Measurements from ENCODE around the gene CPEB1. TPM values are rescaled to one million over a fixed set of nuclear protein-coding genes. Genes with fewer than 3 reads are reported as not detected.

The CPEB1 gene
- total and polyA plus RNA-seq, 7 experiments from 2014 or later, result 0.07 to 1.0 (median 0.35) TPM; not detected in 1

DNA sequence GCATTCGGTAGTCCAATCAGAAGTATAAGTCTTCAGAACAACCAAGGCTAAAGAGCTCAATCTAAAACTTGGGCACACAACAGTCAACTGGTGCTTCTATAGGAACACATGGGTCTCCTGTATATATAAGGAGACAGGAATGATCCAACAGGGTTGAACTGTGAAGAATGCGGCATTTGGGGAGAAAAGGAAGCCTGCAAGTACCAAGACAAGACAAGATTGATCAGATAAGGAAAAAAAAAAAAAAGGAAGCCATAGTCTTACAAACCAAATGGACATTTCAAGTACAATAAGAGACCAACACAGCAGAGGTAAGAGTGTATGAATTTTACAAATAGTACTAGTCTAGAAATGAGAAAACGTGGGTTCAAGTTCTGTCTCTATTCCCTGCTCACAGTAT lies 6.5 kb downstream of the CPEB1 start:
- no peaks in the 10 kb centered on the region for H3K4me1 ChIP-seq (ENCODE audit: control insufficient read depth in 2 of 2, insufficient read depth in 2 of 2, low read length in 2 of 2)
- peaks cover 62 to 76% (median 74%) of the 10 kb centered on the region in 5 donors for H3K27me3 Mint-ChIP-seq
- H3K9me3 ChIP-seq (ENCODE audit: control insufficient read depth in 2 of 3, low read length in 3 of 3), result no peaks in the 10 kb centered on the region
- intact Hi-C loops (cut with micrococcal nuclease), result loop anchor here in 1 of 2 donors (10.0 kb wide), 1 partner anchor 96 kb away; the partner anchor contains the start of gene RPS17
- H3K36me3 Mint-ChIP-seq, result no peaks in the 10 kb centered on the region
- H3K4me3 Mint-ChIP-seq, result no peak overlapping the region
- no peak overlapping the region for H3K27ac Mint-ChIP-seq
- H3K9me3 Mint-ChIP-seq, result no peaks in the 10 kb centered on the region
- no peaks in the 10 kb centered on the region for H3K4me1 Mint-ChIP-seq
- ChIA-PET CTCF (no interaction called here), POLR2A (no interaction called here)
- ATAC-seq (no peak), DNase-seq (no peak)
- no peaks in the 10 kb centered on the region for H3K36me3 ChIP-seq (ENCODE audit: control insufficient read depth in 2 of 3, insufficient read depth in 3 of 3, low read length in 3 of 3)
- H3K27me3 ChIP-seq (ENCODE audit: control insufficient read depth in 2 of 2, insufficient read depth in 2 of 2, low read length in 2 of 2), result peaks cover 5 to 15% of the 10 kb centered on the region in 2 donors
- no peak overlapping the region for H3K4me3 ChIP-seq (ENCODE audit: low read length)
- H3K27ac ChIP-seq (ENCODE audit: low read depth, low read length), result no peak overlapping the region

DNA sequence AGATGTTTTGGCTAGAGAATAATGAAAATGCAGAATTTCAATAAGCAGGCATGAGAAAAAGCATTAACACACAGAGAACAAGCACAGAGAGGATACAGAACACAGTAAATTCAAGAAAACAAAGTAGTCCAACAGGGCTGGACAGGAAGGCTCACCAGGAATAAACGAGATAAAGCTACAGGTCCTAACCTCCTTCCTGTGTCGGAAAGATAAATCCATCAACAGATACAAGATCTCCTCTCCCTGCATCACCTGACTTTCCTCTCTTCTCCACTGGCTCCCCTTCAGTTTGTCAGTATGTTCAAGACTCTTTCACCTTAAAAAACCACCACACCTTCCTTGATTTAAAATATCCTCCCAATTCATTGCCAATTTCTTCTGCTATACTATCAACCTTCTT lies 11.4 kb downstream of the CPEB1 start:
- Histone ChIP-seq H3K27ac (ENCODE audit: low read depth, low read length) (no peak overlapping the region), H3K36me3 (ENCODE audit: control insufficient read depth in 2 of 3, insufficient read depth in 3 of 3, low read length in 3 of 3) (no peaks in the 10 kb centered on the region), H3K4me3 (ENCODE audit: low read length) (no peak overlapping the region), H3K4me1 (ENCODE audit: control insufficient read depth in 2 of 2, insufficient read depth in 2 of 2, low read length in 2 of 2) (no peaks in the 10 kb centered on the region), H3K27me3 (ENCODE audit: control insufficient read depth in 2 of 2, insufficient read depth in 2 of 2, low read length in 2 of 2) (no peaks in the 10 kb centered on the region), H3K9me3 (ENCODE audit: control insufficient read depth in 2 of 3, low read length in 3 of 3) (no peaks in the 10 kb centered on the region)
- Mint-ChIP-seq H3K27ac (no peak overlapping the region), H3K4me1 (no peaks in the 10 kb centered on the region), H3K27me3 (peaks cover 33 to 52% (median 45%) of the 10 kb centered on the region in 5 donors), H3K36me3 (no peaks in the 10 kb centered on the region), H3K9me3 (no peaks in the 10 kb centered on the region), H3K4me3 (no peak overlapping the region)
- CTCF ChIA-PET, result no interaction called here
- POLR2A ChIA-PET, result no interaction called here
- DNase-seq (no peak), ATAC-seq (no peak)
- intact Hi-C loops (cut with micrococcal nuclease), result no loop called here

DNA sequence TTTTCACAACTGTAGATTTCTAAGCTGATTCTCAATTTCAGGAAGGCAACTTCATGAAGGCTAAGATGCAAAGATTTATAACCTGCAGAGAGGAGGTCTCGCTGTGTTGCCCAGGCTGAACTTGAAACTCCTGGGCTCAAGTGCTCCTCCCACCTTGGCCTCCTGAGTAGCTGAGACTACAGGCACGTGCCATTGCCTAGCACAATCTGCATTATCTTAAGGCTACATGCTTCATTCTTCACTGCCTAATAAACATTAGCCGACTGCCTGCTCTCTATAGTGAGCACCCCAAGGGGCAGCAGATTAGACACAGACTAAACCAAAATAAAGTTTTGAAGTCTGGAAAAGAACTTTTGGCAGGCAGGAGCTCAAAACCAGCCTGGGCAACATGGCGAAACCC lies 17.1 kb downstream of the CPEB1 start:
- H3K36me3 ChIP-seq (ENCODE audit: control insufficient read depth in 2 of 3, insufficient read depth in 3 of 3, low read length in 3 of 3), result no peaks in the 10 kb centered on the region
- intact Hi-C loops (cut with micrococcal nuclease), result no loop called here
- no peaks in the 10 kb centered on the region for H3K36me3 Mint-ChIP-seq
- H3K4me1 ChIP-seq (ENCODE audit: control insufficient read depth in 2 of 2, insufficient read depth in 2 of 2, low read length in 2 of 2), result no peaks in the 10 kb centered on the region
- H3K9me3 ChIP-seq (ENCODE audit: control insufficient read depth in 2 of 3, low read length in 3 of 3), result no peaks in the 10 kb centered on the region
- no peak overlapping the region for H3K27ac Mint-ChIP-seq
- H3K4me3 Mint-ChIP-seq, result no peak overlapping the region
- H3K4me1 Mint-ChIP-seq, result no peaks in the 10 kb centered on the region
- H3K27me3 ChIP-seq (ENCODE audit: control insufficient read depth in 2 of 2, insufficient read depth in 2 of 2, low read length in 2 of 2), result no peaks in the 10 kb centered on the region
- ATAC-seq, result no peak
- H3K9me3 Mint-ChIP-seq, result no peaks in the 10 kb centered on the region
- CTCF ChIA-PET, result no interaction called here
- no peak overlapping the region for H3K27ac ChIP-seq (ENCODE audit: low read depth, low read length)
- POLR2A ChIA-PET, result no interaction called here
- DNase-seq, result no peak
- H3K27me3 Mint-ChIP-seq, result peaks cover 0 to 12% (median 5%) of the 10 kb centered on the region in 5 donors
- H3K4me3 ChIP-seq (ENCODE audit: low read length), result no peak overlapping the region

DNA sequence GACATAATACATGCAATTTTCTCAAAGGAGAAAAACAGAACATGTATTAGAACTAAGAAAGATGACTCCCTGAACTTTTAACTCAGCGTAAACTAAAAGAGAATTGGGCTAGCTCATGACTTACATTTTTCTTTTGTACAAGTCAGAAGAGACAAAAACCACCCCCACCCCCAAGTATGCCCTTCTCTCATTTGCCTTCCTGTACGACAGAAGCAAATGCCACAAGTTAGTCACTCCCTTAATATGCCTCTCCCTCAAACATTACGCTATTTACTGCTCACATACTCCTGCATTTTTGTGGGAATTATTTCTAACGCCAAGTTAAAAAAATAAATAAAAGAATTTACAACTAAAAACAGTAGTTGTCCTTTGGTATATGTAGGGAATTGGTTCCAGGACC lies 22.0 kb downstream of the CPEB1 start:
- ChIA-PET POLR2A (no interaction called here), CTCF (no interaction called here)
- H3K36me3 ChIP-seq (ENCODE audit: control insufficient read depth in 2 of 3, insufficient read depth in 3 of 3, low read length in 3 of 3), result no peaks in the 10 kb centered on the region
- ATAC-seq (no peak), DNase-seq (no peak)
- no peaks in the 10 kb centered on the region for H3K9me3 ChIP-seq (ENCODE audit: control insufficient read depth in 2 of 3, low read length in 3 of 3)
- no peaks in the 10 kb centered on the region for H3K27me3 ChIP-seq (ENCODE audit: control insufficient read depth in 2 of 2, insufficient read depth in 2 of 2, low read length in 2 of 2)
- Mint-ChIP-seq H3K9me3 (no peaks in the 10 kb centered on the region), H3K4me3 (no peak overlapping the region), H3K27me3 (peaks cover 0 to 5% (median 4%) of the 10 kb centered on the region in 5 donors), H3K36me3 (peaks cover 0 to 3% (median 0%) of the 10 kb centered on the region in 5 donors), H3K4me1 (no peaks in the 10 kb centered on the region), H3K27ac (no peak overlapping the region)
- intact Hi-C loops (cut with micrococcal nuclease), result loop anchor here in 1 of 2 donors (10.0 kb wide), 1 partner anchor 60 kb away; no protein-coding TSS in a partner anchor
- H3K27ac ChIP-seq (ENCODE audit: low read depth, low read length), result no peak overlapping the region
- no peak overlapping the region for H3K4me3 ChIP-seq (ENCODE audit: low read length)
- no peaks in the 10 kb centered on the region for H3K4me1 ChIP-seq (ENCODE audit: control insufficient read depth in 2 of 2, insufficient read depth in 2 of 2, low read length in 2 of 2)

DNA sequence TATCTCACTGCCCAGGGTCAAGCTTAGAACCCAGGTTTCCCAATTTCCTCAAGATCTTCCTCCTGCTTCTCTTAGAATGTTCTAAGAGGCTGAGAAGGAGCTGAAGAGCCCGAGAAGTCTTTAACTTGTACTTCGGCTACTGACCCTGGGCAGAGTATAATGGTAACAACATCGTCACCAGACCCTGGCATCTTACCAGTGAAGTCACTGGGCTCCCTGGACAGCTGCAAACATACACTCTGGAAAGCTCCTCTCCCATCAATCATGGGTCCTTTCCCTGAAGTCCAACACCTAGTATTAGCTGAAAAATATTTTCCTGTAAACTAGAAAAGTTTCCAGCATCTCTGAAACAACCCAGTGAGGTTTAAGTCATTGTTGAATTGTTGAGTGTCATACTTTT lies 22.7 kb downstream of the CPEB1 start:
- CTCF ChIA-PET, result no interaction called here
- Histone ChIP-seq H3K27ac (ENCODE audit: low read depth, low read length) (no peak overlapping the region), H3K9me3 (ENCODE audit: control insufficient read depth in 2 of 3, low read length in 3 of 3) (no peaks in the 10 kb centered on the region), H3K4me3 (ENCODE audit: low read length) (no peak overlapping the region), H3K36me3 (ENCODE audit: control insufficient read depth in 2 of 3, insufficient read depth in 3 of 3, low read length in 3 of 3) (no peaks in the 10 kb centered on the region), H3K4me1 (ENCODE audit: control insufficient read depth in 2 of 2, insufficient read depth in 2 of 2, low read length in 2 of 2) (no peaks in the 10 kb centered on the region), H3K27me3 (ENCODE audit: control insufficient read depth in 2 of 2, insufficient read depth in 2 of 2, low read length in 2 of 2) (no peaks in the 10 kb centered on the region)
- intact Hi-C loops (cut with micrococcal nuclease), result loop anchor here in 1 of 2 donors (10.0 kb wide), 1 partner anchor 60 kb away; no protein-coding TSS in a partner anchor
- ATAC-seq, result no peak
- no peak for DNase-seq
- peaks cover 0 to 3% (median 0%) of the 10 kb centered on the region in 5 donors for H3K36me3 Mint-ChIP-seq
- H3K4me3 Mint-ChIP-seq, result no peak overlapping the region
- no peak overlapping the region for H3K27ac Mint-ChIP-seq
- no peaks in the 10 kb centered on the region for H3K9me3 Mint-ChIP-seq
- POLR2A ChIA-PET, result no interaction called here
- no peaks in the 10 kb centered on the region for H3K4me1 Mint-ChIP-seq
- peaks cover 0 to 8% (median 4%) of the 10 kb centered on the region in 5 donors for H3K27me3 Mint-ChIP-seq

DNA sequence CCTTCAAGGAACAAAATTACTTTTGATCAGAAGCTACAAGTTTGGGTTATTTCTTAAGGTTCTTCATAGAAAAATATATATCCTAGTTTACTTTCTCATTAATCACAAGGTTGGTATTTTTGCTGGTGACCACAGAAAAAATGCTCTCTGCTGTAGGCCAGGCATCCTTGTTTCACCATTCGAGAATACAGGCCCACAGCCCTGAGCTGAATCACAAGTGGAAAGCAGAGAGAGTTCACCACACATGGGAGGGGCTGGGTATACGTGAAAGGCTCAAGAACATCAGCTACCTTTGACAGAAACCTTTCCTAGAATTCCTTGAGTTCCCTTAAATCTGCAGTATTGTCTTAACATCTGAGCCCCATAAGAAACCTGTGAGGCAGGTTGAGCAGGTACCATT lies 23.2 kb downstream of the CPEB1 start:
- no peaks in the 10 kb centered on the region for H3K36me3 ChIP-seq (ENCODE audit: control insufficient read depth in 2 of 3, insufficient read depth in 3 of 3, low read length in 3 of 3)
- H3K4me3 ChIP-seq (ENCODE audit: low read length), result no peak overlapping the region
- ChIA-PET CTCF (interaction anchor here (0.6 kb wide), 1 partner anchor 23 kb away, joined by 4 read pairs; no protein-coding TSS in a partner anchor), POLR2A (interaction anchor here (0.6 kb wide), 1 partner anchor 71 kb away, joined by 3 read pairs; no protein-coding TSS in a partner anchor)
- DNase-seq (no peak), ATAC-seq (no peak)
- no peaks in the 10 kb centered on the region for H3K9me3 ChIP-seq (ENCODE audit: control insufficient read depth in 2 of 3, low read length in 3 of 3)
- peaks cover 0 to 3% (median 0%) of the 10 kb centered on the region in 5 donors for H3K36me3 Mint-ChIP-seq
- H3K27me3 Mint-ChIP-seq, result peaks cover 0 to 10% (median 4%) of the 10 kb centered on the region in 5 donors
- no peaks in the 10 kb centered on the region for H3K9me3 Mint-ChIP-seq
- no peak overlapping the region for H3K27ac ChIP-seq (ENCODE audit: low read depth, low read length)
- H3K4me1 Mint-ChIP-seq, result no peaks in the 10 kb centered on the region
- no peaks in the 10 kb centered on the region for H3K4me1 ChIP-seq (ENCODE audit: control insufficient read depth in 2 of 2, insufficient read depth in 2 of 2, low read length in 2 of 2)
- no peak overlapping the region for H3K27ac Mint-ChIP-seq
- intact Hi-C loops (cut with micrococcal nuclease), result loop anchor here in 1 of 2 donors (10.0 kb wide), 1 partner anchor 59 kb away; no protein-coding TSS in a partner anchor
- H3K4me3 Mint-ChIP-seq, result no peak overlapping the region
- no peaks in the 10 kb centered on the region for H3K27me3 ChIP-seq (ENCODE audit: control insufficient read depth in 2 of 2, insufficient read depth in 2 of 2, low read length in 2 of 2)

DNA sequence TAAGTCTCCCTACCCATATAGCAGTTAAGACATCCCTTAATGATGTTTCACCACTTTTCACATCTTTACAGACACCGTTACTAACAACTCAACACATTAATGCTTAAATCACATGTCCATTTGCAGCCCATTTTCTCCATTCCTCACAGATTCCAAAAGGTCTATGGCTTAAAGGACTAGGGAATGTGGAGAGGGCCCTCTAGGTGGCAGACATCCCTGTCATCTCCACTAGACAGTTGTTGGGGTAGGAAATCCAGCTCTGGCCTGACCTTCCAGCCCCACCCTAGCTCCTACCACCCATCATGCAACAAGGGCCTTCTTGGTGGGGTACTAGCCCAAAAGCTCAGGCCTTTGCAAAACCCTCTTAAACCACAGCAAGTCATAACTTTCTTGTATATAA lies 25.2 kb downstream of the CPEB1 start:
- ATAC-seq (no peak), DNase-seq (no peak)
- CTCF ChIA-PET, result interaction anchor here (0.6 kb wide), 1 partner anchor 191 kb away, joined by 4 read pairs; no protein-coding TSS in a partner anchor
- Histone ChIP-seq H3K27ac (ENCODE audit: low read depth, low read length) (no peak overlapping the region), H3K36me3 (ENCODE audit: control insufficient read depth in 2 of 3, insufficient read depth in 3 of 3, low read length in 3 of 3) (no peaks in the 10 kb centered on the region), H3K27me3 (ENCODE audit: control insufficient read depth in 2 of 2, insufficient read depth in 2 of 2, low read length in 2 of 2) (no peaks in the 10 kb centered on the region), H3K4me3 (ENCODE audit: low read length) (no peak overlapping the region), H3K4me1 (ENCODE audit: control insufficient read depth in 2 of 2, insufficient read depth in 2 of 2, low read length in 2 of 2) (no peaks in the 10 kb centered on the region), H3K9me3 (ENCODE audit: control insufficient read depth in 2 of 3, low read length in 3 of 3) (no peaks in the 10 kb centered on the region)
- Mint-ChIP-seq H3K9me3 (no peaks in the 10 kb centered on the region), H3K4me3 (no peak overlapping the region), H3K36me3 (peaks cover 0 to 3% (median 0%) of the 10 kb centered on the region in 5 donors), H3K27me3 (peaks cover 0 to 8% (median 4%) of the 10 kb centered on the region in 5 donors), H3K4me1 (no peaks in the 10 kb centered on the region), H3K27ac (peak overlapping the region in 1 of 9 donors; percentile 33)
- POLR2A ChIA-PET, result no interaction called here
- intact Hi-C loops (cut with micrococcal nuclease), result loop anchor here in 1 of 2 donors (10.0 kb wide), 1 partner anchor 57 kb away; no protein-coding TSS in a partner anchor
